ENCODE data around the gene PAXIP1.

The PAXIP1 gene

DNA sequence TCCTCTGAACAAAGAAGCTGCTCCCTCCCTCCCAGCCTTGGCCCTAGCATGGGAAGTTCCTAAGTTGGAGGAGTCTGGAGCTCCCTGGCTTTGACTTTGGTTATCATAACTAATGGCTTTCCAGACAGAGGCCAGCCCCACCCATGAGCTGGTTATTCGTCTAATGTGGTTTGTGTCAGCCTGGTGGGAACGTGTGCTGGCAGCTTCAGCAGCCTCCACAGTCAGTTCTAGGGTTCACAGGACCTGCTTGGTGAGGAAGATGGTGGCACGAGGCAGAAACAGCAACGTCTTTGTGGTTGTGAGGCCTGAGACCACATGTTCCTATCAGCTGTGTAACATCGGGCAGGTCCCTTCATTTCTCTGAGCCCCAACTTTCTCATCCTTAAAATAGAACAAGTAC is 103.1 kb downstream of the PAXIP1 start:
- no peaks in the 10 kb centered on the region for H3K36me3 ChIP-seq (ENCODE audit: insufficient read depth, low read length)
- H3K9me3 ChIP-seq (ENCODE audit: insufficient read depth, low read depth, low read length), result no peaks in the 10 kb centered on the region
- no peak overlapping the region for H3K27ac ChIP-seq (ENCODE audit: low read depth, low read length)
- H3K9ac ChIP-seq (ENCODE audit: low read depth, low read length), result no peak overlapping the region
- 94% methylated on average over 5 of the region's 5 CpGs for WGBS
- no peak overlapping the region for H3K4me3 ChIP-seq (ENCODE audit: low read length)
- H3K4me1 ChIP-seq (ENCODE audit: insufficient read depth, low read length), result no peaks in the 10 kb centered on the region
- no peaks in the 10 kb centered on the region for H3K27me3 ChIP-seq (ENCODE audit: insufficient read depth, low read length)

DNA sequence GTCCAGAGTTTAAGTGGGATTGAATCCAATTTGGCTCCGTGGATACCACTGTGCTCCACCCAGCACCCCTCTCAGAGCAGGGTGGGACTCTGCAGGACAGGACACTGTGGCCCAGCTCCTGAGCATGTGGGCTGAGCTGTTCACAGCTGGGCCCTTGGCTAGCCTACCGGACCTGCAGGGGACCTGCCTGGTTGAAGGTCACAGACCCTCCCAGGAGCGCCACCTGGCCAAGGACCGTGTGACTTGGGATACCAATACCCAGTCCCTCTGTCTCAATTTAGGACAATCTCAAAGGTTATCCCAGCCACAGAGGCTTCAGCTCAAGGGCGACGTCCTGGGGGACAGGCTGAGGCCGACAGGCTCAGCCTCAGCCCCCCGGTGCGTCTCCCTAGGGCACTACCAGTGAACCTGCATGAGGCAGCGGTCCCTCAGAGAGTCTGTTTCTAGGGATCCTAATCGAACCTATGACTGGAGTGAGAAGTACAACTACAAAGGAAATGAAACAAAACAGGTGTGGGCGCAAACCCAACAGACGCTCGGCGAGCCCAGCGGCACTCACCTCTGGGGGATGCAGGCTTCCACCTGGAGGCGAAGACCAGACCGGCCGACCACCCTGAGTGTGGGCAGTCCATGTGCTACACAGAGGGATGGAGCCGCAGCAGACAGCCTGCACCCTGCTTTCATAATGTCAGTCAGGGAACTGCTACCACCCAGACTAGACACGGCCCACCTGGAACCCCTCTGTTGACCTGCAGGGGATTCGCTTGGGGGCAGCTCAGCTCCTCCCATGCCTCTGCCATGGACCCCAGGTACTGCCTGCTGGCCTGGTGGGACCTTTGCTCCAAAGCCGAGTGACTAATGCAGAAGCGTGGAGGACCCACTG is 103.7 kb downstream of the PAXIP1 start:
- 93% methylated on average over 24 of the region's 24 CpGs for WGBS
- no peaks in the 10 kb centered on the region for H3K9me3 ChIP-seq (ENCODE audit: insufficient read depth, low read depth, low read length)
- no peaks in the 10 kb centered on the region for H3K27me3 ChIP-seq (ENCODE audit: insufficient read depth, low read length)
- H3K36me3 ChIP-seq (ENCODE audit: insufficient read depth, low read length), result no peaks in the 10 kb centered on the region
- H3K27ac ChIP-seq (ENCODE audit: low read depth, low read length), result no peak overlapping the region
- H3K4me3 ChIP-seq (ENCODE audit: low read length), result no peak overlapping the region
- no peaks in the 10 kb centered on the region for H3K4me1 ChIP-seq (ENCODE audit: insufficient read depth, low read length)
- no peak overlapping the region for H3K9ac ChIP-seq (ENCODE audit: low read depth, low read length)

DNA sequence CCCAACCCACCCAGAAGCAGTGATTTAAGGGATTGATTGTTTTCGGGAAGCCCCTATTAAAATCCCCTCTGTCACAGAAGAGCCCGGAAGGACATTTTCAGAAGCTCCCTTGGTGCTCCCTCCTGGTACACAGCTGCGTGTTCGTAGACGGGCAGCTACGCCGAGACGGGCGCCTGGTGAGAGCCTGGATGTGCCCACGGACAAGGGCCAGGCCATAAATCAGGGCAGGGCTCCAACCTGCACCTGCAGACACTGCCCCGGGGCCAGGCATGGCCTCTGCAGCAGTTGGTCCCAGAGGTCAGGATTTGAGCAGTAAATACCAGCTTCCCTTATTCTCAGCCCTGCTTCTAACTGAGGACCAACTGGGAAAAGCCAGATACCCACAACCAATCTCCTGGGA is 106.8 kb downstream of the PAXIP1 start:
- Histone ChIP-seq H3K27ac (ENCODE audit: low read depth, low read length) (no peak overlapping the region), H3K36me3 (ENCODE audit: insufficient read depth, low read length) (no peaks in the 10 kb centered on the region), H3K27me3 (ENCODE audit: insufficient read depth, low read length) (no peaks in the 10 kb centered on the region), H3K9me3 (ENCODE audit: insufficient read depth, low read depth, low read length) (no peaks in the 10 kb centered on the region), H3K4me3 (ENCODE audit: low read length) (no peak overlapping the region), H3K4me1 (ENCODE audit: insufficient read depth, low read length) (no peaks in the 10 kb centered on the region), H3K9ac (ENCODE audit: low read depth, low read length) (no peak overlapping the region)
- 94% methylated on average over 11 of the region's 11 CpGs for WGBS
